Mononuclear cell (primary cell): Measurements from ENCODE around the gene USP40. TPM values are rescaled to one million over a fixed set of nuclear protein-coding genes. Genes with fewer than 3 reads are reported as not detected.
"Not testable (repeated sequence)": the region's sequence is repeated elsewhere in the genome, so short reads cannot be mapped to it uniquely, and the experiment has no call there.

Source experiments
- H3K27me3 ChIP-seq: 2 replicates; pipeline ENCODE4 v1.6.0; 2011; ENCODE audit warnings: low read length, control low read depth; ENCODE audit not compliant: insufficient read depth
- H3K4me1 ChIP-seq: 2 replicates; pipeline ENCODE4 v1.5.1; 2011; ENCODE audit warnings: mild to moderate bottlenecking, low read length, control low read depth; ENCODE audit not compliant: insufficient read depth
- H3K4me3 ChIP-seq: 2 replicates; pipeline ENCODE4 v1.5.1; 2011; ENCODE audit warnings: mild to moderate bottlenecking, low read length, moderate library complexity
- H3K9me3 ChIP-seq: 2 replicates; pipeline ENCODE4 v1.5.1; 2011; ENCODE audit warnings: low read depth, mild to moderate bottlenecking, control low read depth, low read length
- total RNA-seq: library from RNA; depleted of rRNA; stranded (reverse); fragments of >200 nt; gene quantifications from one replicate; pipeline ENCODE4 v1.2.3, GENCODE V29; 2012

The USP40 gene
- total RNA-seq = 6.7 TPM

DNA sequence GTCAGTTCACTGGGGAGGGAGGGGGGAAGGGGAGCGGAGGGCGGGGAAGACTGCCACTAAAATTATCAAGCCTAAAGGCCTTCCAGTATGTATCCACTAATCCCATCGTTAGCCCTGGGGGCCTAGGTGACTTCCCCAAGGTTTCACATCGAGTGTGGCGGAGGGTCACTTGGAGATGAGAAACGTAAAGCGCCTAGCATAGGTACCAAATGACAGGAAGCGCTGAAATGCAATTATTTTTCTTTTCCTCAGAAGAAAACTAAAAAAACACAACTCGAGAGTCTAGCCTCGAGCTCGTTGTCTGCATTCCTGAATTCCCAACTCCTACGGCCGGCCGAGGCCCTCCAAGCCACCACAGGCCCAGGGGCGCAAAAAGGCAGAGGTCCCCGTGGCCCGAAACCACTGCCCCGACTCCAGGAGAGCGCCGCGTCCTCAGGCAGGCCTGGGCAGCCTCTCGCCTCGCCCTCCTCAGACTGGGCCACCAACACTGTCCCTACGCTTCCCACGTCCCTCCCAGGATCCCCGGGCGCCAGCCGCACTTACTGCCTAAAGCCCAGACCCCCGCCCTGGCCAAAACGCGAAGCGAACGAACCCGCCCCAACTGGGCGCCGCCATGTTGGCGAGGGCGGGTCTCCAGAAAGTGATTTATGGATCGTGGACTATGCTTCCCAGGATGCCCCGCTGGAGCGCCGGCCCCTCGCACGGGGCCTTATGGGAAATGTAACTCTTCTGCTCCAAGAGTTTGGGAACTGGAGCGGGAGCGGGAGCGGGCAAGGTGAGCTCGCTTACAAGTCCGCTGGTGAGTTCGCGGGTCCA, at the start of gene USP40:
TSS of gene USP40 (minus strand) at position 642 of the 816 bp plus-strand sequence. CDS start 1,228 bp downstream, outside the sequence.
- H3K4me3 ChIP-seq = peak within 1 kb of the TSS; percentile 93
- H3K9me3 ChIP-seq = no peaks in the 10 kb centered on the region
- peaks cover 9% of the 10 kb centered on the region for H3K4me1 ChIP-seq
- H3K27me3 ChIP-seq = no peaks in the 10 kb centered on the region

- Histone ChIP-seq H3K27me3 (no peaks in the 10 kb centered on the region), H3K4me1 (no peaks in the 10 kb centered on the region), H3K4me3 (no peak overlapping the region), H3K9me3 (peaks cover 8% of the 10 kb centered on the region)
Observed at GRCh38 chr2:233611284-233611683, 44.7 kb upstream of the USP40 start.

GRCh38 chr2:233605680-233606079, 39.1 kb upstream of the USP40 start:
- peaks cover 8% of the 10 kb centered on the region for H3K27me3 ChIP-seq
- H3K9me3 ChIP-seq = peaks cover 5% of the 10 kb centered on the region
- H3K4me3 ChIP-seq = no peak overlapping the region
- no peaks in the 10 kb centered on the region for H3K4me1 ChIP-seq

DNA sequence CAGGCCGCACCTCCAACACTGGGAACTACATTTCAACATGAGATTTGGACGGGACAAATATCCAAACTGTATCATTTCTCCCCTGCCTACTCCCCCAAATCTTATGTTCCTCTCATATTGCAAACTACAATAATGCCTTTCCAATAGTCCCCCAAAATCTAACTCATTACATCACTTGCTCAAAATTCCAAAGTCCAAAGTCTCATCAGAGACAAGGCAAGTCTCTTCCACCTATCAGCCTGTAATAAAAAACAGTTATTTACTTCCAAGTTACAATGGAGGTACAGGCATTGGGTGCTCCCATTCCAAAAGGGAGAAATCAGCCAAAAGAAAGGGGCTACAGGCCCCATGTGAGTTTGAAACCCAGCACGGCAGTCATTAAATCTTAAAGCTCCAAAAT, 38.2 kb upstream of the USP40 start:
- Histone ChIP-seq H3K9me3 (no peaks in the 10 kb centered on the region), H3K27me3 (peaks cover 13% of the 10 kb centered on the region), H3K4me1 (no peaks in the 10 kb centered on the region)

DNA sequence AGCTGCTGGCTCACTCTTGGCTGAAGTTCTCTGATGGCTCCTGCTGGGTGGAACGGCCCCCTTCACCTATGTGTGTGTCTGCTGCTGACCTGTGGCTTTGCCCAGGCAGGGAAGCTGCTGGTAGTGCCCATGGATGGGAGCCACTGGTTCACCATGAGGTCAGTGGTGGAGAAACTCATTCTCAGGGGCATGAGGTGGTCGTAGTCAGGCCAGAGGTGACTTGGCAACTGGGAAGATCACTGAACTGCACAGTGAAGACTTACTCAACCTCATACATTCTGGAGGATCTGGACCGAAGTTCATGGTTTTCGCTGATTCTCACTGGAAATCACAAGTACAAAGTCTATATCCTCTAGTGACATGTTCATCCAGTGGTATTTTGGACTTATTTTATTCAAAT, 36.9 kb upstream of the USP40 start:
- Histone ChIP-seq H3K4me3 (no peak overlapping the region), H3K4me1 (no peaks in the 10 kb centered on the region)

More for the DNA sequence above, 38.2 kb upstream of the USP40 start:
- H3K4me3 ChIP-seq = no peak overlapping the region

DNA sequence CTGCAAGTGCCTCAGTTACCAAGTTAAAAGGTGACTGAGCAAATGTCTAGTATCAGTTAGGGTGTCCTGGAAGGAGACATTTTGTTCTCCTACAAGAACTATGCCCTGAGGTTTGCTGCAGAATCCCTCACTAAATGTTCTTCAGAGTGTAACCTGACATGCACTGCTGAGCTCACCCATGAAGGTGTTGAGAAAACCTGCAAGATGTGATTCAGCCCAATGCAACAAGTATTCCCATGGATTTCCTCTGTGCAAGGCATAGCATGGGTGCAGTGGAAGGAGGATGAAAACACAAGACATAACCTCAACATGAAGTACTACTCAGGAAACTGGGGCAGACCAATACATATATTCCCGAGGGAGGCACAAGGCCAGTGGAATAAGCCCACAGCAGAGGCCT, 35.5 kb upstream of the USP40 start:
- H3K27me3 ChIP-seq = peaks cover 17% of the 10 kb centered on the region
- no peaks in the 10 kb centered on the region for H3K4me1 ChIP-seq
- no peaks in the 10 kb centered on the region for H3K9me3 ChIP-seq
- H3K4me3 ChIP-seq = no peak overlapping the region

More for the DNA sequence above, 36.9 kb upstream of the USP40 start:
- peaks cover 17% of the 10 kb centered on the region for H3K27me3 ChIP-seq
- no peaks in the 10 kb centered on the region for H3K9me3 ChIP-seq

DNA sequence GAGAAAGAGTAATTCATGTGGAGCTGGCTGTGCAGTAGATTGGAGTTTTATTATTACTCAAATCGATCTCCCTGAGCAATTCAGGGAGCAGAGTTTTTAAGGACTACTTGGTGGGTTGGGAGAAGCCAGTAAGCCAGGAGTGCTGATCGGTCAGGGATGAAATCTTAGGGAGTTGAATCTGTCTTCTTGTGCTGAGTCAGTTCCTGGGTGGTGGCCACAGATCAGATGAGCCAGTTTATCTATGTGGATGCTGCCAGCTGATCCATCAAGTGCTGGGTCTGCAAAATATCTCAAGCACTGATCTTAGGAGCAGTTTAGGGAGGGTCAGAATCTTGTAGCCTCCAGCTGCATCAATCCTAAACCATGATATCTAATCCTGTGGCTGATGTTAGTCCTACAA, 33.8 kb upstream of the USP40 start:
- no peaks in the 10 kb centered on the region for H3K9me3 ChIP-seq
- peaks cover 17% of the 10 kb centered on the region for H3K27me3 ChIP-seq
- no peak overlapping the region for H3K4me3 ChIP-seq
- H3K4me1 ChIP-seq = no peaks in the 10 kb centered on the region

DNA sequence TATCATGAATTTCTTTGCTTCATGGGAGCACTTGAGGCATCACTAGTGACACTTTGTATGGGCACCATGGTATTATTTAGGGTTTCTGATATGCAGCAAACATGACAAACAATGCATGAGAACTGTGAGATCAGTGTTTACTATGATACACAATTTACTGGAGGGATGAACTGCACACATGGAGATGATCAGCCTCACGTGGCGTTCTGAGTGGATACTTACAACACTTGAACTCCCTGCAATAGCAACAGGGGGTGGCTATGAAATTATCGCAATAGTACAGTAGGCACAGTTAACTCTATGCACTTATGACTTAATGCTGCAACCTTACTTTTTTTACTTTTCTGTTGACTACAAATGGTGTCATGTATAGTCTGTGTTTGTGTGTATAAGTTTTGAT, 32.4 kb upstream of the USP40 start:
- no peaks in the 10 kb centered on the region for H3K4me1 ChIP-seq
- H3K27me3 ChIP-seq = peaks cover 17% of the 10 kb centered on the region
- H3K9me3 ChIP-seq = no peaks in the 10 kb centered on the region
- no peak overlapping the region for H3K4me3 ChIP-seq

DNA sequence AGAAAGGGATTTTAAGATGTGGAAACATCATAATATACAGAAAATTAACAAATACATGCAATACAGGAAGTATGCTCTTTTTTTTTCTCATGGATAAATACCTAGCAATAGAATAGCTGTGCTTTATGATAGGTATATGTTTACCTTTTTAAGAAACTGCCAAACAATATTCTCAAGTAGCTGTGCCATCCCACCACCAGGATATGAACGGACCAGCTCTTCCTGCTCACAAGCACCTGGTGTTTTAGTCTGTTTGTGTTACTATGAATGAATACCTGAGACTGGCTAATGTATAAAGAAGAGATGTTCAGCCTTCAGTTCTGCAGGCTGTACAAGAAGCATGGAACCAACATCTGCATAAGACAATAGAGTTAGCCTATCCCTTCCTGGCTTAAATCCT, 30.9 kb upstream of the USP40 start:
- Histone ChIP-seq H3K4me3 (no peak overlapping the region), H3K27me3 (peaks cover 17% of the 10 kb centered on the region), H3K9me3 (no peaks in the 10 kb centered on the region), H3K4me1 (no peaks in the 10 kb centered on the region)

- Histone ChIP-seq H3K4me3 (no peak overlapping the region), H3K4me1 (no peaks in the 10 kb centered on the region), H3K9me3 (no peaks in the 10 kb centered on the region), H3K27me3 (no peaks in the 10 kb centered on the region)
Observed at GRCh38 chr2:233593201-233593600, 26.6 kb upstream of the USP40 start.

DNA sequence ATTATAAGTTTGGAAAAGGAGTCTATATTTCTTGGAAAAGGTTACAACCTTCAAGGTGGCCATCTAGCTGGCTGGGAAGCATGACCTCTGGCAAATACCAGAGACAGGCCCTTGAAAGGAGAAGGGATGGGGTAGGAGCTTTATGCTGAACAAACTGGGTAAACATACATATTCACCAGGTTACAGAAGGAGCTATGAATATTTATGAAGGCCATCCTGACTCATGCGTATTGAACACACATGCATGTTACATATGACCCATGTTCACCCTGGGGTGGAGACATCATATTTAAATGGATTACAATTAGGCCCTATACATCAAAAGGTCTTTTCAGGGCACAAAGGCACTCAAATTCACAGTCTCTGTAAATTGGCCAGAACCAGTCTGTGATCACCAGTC, 26.1 kb upstream of the USP40 start:
- not testable (repeated sequence) for H3K27me3 ChIP-seq, H3K4me3 ChIP-seq, H3K4me1 ChIP-seq, H3K9me3 ChIP-seq

GRCh38 chr2:233588400-233588799, 21.8 kb upstream of the USP40 start:
- H3K9me3 ChIP-seq = no peaks in the 10 kb centered on the region
- no peaks in the 10 kb centered on the region for H3K4me1 ChIP-seq
- H3K27me3 ChIP-seq = peaks cover 3% of the 10 kb centered on the region
- H3K4me3 ChIP-seq = no peak overlapping the region

GRCh38 chr2:233584210-233584609, 17.6 kb upstream of the USP40 start:
- H3K27me3 ChIP-seq = peaks cover 3% of the 10 kb centered on the region
- no peak overlapping the region for H3K4me3 ChIP-seq
- H3K9me3 ChIP-seq = no peaks in the 10 kb centered on the region
- H3K4me1 ChIP-seq = no peaks in the 10 kb centered on the region

DNA sequence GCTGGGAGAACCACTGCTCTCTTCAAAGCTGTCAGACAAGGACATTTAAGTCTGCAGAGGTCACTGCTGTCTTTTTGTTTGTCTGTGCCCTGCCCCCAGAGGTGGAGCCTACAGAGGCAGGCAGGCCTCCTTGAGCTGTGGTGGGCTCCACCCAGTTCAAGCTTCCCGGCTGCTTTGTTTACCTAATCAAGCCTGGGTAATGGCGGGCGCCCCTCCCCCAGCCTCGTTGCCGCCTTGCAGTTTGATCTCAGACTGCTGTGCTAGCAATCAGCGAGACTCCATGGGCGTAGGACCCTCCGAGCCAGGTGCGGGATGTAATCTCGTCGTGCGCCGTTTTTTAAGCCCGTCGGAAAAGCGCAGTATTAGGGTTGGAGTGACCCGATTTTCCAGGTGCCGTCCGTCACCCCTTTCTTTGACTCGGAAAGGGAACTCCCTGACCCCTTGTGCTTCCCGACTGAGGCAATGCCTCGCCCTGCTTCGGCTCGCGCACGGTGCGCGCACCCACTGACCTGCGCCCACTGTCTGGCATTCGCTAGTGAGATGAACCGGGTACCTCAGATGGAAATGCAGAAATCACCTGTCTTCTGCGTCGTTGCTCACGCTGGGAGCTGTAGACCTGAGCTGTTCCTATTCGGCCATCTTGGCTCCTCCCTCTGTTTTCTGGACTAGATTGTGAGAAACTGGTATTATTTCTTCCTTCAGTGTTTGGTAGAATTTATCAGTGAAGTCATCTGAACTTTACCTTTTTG, 16.8 kb upstream of the USP40 start:
- H3K27me3 ChIP-seq, H3K4me1 ChIP-seq, H3K9me3 ChIP-seq, H3K4me3 ChIP-seq: not testable (repeated sequence)

- H3K4me3 ChIP-seq, H3K4me1 ChIP-seq, H3K27me3 ChIP-seq, H3K9me3 ChIP-seq: not testable (repeated sequence)
Observed at GRCh38 chr2:233577341-233577740, 10.8 kb upstream of the USP40 start.
